DMS114 treated with DMSO at 0.1 percent for 48 hours (cell line): ENCODE data around the gene MYOG.

ENCODE experiments used
- DNase-seq: peaks from one replicate; lab custom pipeline; 2025; ENCODE audit not compliant: unreplicated experiment; lab: John Stamatoyannopoulos, UW

The MYOG gene

GRCh38 chr1:203048086-203048485 is 37.7 kb downstream of the MYOG start:
- DNase-seq = no peak

DNA sequence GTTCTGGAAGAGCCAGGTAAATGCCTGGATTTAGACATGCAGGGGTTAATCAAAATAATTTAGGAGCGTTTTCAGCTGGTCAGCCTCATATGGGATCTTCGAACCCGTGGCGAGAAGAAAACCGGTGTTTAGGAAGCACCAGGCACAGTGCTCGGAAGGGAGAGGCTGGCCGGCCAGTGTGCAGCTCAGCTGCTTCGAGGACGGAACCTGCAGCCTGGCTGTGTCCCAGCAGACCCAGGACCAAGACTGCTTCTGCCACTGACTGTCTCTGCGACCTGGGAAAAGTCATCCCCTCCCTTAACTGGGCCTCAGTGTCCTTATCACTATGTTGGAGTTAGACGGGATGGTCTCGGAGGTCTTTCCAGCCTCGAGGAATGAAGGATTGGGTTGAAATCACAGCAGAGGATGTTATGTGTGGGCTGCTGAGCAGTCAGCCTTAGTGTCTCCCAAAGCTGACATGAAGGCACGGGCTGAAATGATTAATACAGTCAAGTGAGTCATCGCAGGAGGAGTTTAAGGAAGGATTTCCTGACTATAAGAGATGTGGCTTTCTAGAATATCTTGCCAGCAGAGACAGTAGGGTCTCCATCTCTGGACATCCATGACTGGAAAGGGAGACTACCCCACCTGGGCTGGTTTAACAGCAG is 38.7 kb downstream of the MYOG start:
- DNase-seq = no peak

- DNase-seq = no peak
Measured at GRCh38 chr1:203045821-203046594, 39.8 kb downstream of the MYOG start.

DNA sequence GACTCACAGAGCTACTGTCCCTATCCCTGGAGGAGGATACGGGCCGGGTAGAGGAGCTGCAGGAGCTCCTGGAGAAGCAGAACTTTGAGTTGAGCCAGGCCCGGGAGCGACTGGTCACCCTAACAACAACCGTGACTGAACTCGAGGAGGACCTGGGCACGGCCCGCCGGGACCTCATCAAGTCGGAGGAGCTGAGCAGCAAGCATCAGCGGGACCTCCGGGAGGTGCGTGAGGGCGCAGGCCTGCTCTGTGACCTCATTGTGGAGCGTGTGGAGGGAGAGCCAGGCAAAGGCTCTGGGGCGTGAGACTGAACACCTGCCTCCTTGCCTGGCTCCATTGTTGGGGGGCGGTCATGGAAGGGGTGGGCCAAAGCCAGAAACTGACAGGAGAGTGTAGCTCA is 40.5 kb downstream of the MYOG start:
- DNase-seq = no peak

GRCh38 chr1:203044546-203045250 is 41.1 kb downstream of the MYOG start:
- DNase-seq = no peak

- no peak for DNase-seq
Measured at GRCh38 chr1:203043830-203044545, 41.8 kb downstream of the MYOG start.

DNA sequence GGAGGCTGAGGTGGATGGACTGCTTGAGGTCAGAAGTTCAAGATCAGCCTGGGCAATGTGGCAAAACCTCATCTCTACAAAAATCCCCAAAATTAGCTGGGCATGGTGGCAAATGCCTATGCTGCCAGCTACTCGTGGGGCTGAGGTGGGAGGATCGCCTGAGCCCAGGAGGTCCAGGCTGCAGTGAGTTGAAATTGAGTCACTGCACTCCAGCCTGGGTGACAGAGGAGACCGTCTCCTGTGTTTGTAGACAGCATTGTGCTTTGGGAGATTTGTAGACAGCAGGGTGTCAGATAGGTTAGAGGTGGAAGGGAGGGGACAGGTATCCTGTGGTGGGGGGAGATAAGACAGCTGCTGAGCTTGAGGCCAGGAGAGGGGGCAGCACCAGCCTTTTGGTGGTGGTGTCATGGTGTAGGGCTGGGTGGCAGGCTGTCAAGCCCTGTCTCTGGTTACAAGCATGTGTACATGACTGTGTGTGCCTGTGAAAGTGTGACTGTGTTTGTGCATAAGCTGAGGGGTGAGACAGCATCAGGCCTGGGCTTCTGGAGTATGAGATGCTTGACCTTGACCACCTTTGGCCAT is 44.4 kb downstream of the MYOG start:
- DNase-seq = no peak

DNA sequence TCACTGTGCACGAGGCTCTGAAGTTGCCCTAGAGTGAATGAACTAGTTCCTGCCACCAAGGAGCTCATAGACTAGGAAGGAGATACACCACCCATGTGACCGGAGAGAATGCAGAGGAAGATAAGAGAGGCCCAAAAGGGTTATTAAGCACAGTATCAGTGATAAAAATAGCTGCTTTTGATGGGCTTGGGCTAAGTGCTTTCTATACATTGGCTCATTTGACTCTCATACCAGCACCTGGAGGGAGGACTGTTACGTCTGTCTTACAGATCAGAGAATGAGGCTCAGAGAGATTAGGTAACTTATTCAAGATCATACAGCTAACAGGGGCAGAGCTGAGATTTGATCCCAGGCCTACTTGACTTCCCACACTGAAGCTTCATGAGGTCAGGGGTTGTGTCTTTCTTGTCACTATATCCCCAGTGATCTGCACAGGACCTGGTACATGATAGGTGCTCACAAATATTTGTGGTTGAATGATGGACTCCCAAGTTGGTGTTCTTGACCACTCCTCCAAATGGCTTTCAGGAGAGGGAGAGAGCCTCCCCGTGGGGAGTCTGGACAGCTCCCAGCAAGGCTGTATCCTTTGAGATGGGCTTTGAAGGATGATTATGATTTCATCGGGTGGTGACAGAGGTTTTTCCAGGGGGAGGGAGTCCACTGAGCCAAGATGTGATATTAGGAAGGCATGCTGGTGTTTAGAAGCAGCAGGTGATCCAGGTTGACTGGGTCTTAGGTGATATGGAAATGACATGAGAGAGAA is 45.1 kb downstream of the MYOG start:
- DNase-seq = no peak

GRCh38 chr1:203039609-203040512 is 46.0 kb downstream of the MYOG start:
- DNase-seq = no peak

DNA sequence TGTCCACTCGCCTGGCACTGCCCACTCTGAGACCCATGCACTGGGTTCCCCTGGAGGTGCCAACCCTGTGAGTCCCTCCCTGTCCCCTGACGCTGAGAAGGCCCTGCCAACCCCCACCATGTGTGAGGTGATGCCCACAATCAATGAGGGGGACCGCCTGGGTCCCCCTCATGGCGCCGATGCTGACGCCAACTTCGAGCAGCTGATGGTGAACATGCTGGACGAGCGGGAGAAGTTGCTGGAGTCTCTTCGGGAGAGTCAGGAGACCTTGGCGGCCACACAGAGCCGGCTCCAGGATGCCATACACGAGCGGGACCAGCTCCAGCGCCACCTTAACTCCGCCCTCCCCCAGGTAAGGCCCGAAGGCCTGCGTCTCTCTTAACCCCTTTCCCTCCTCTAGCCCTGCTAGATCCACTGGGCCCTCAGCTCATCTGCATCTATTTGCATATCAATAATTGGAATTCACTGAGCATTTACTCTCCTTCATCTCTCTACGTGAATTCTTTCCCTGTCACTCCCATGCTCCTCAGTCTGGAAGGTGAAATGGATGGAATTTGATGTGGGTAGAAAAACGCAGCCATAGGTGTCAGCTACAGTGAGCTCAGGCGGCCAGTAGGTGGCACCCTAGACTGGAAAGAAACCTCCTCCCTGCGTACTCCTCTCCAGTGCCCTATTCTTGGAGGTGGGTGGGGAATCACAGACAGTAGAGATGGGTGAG is 46.8 kb downstream of the MYOG start:
- DNase-seq = peak; percentile 47

- no peak for DNase-seq
Measured at GRCh38 chr1:203038217-203038741, 47.5 kb downstream of the MYOG start.

DNA sequence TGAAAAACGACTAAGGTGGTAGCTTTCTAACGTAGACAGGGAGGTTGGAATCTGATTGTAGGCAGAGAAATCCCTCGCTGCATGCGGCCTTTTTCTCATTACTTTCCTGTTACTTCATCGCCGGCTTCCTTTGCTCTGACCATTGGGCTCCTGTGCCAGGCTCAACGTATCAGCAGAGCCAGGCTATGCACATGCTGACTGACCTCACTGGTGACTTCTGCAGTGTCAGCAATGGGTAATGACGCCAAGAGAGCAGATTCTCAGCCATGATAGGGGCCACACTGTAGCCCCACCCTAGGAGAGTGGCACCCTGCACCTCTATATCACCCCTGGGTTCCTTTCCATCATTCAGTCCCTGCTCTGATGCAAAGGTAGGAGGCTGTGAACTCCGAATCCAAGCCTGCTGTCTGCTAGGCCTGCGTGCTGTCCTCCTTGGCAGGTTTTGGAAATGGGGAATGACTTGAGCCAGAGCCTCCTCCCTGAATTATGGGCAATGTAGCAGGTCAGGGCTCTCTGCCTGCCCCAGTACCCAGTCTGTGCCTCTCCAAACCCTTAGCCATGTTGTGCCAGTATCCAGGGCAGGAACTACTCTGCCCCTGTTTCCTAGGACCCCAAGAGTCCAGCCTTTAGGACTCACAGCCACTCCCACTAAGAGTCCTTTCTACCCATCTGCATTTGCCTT is 48.2 kb downstream of the MYOG start:
- DNase-seq = no peak

GRCh38 chr1:203036537-203036936 is 49.3 kb downstream of the MYOG start:
- DNase-seq = no peak

- no peak for DNase-seq
Measured at GRCh38 chr1:203036135-203036534, 49.7 kb downstream of the MYOG start.

GRCh38 chr1:203035111-203036000 is 50.5 kb downstream of the MYOG start:
- no peak for DNase-seq

DNA sequence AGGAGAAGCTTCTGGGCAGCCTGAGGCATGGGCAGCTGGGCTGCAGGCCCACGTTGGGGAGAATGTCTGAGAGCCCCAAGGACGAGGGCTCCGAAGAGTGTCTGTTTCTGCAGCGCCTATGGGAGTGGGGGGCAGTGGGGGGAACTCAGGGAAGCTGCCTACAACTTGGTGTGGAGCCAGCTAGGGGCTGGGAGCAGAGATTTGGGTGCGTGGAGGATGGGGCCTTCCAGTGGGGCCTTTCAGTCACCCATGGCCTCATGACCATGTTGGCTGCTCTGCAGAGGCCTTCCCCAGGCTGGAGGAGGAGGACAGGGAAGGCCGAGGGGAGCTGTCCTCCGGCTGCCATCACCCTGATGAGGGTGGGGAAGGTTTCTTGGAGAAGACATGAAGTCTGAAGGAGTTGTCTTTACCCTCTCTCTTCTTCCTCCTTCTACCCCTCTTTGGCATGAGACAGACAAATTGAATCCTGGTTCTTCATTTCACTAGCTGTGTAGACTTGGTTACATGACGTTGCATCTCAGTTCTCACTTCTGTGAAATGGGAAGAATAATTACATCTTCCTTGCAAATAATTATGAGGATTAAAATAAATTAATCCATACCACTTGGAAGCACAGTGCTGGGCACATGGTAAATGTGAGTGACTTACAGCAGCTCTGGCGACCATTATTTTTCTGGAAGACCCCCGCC is 51.2 kb downstream of the MYOG start:
- DNase-seq = no peak
